ENCODE results near the gene DDX17.

DNA sequence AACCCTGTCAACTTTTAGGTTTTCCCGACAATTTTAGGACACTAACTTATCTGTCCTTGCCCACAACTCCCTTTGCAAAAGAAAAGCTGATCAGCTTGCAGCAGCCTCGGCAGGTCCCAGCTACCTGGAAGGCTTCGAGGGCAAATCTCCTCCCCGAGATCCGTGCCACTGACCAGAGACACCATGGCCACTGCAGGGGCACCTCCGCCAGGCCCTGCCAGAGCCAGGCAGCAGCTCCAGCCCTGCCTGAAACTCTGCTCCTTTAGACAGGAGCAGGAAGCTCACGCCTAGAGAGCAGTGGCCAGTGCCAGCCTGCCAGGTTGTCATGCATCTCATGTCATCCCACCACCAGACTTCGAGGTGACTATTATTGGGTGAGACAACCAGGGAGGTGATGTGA is 72.2 kb downstream of the DDX17 start:
- TF ChIP-seq, protein P1, sequence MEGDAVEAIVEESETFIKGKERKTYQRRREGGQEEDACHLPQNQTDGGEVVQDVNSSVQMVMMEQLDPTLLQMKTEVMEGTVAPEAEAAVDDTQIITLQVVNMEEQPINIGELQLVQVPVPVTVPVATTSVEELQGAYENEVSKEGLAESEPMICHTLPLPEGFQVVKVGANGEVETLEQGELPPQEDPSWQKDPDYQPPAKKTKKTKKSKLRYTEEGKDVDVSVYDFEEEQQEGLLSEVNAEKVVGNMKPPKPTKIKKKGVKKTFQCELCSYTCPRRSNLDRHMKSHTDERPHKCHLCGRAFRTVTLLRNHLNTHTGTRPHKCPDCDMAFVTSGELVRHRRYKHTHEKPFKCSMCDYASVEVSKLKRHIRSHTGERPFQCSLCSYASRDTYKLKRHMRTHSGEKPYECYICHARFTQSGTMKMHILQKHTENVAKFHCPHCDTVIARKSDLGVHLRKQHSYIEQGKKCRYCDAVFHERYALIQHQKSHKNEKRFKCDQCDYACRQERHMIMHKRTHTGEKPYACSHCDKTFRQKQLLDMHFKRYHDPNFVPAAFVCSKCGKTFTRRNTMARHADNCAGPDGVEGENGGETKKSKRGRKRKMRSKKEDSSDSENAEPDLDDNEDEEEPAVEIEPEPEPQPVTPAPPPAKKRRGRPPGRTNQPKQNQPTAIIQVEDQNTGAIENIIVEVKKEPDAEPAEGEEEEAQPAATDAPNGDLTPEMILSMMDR (conservative IDR thresholded peaks at IDR 0.05 in 1 of 2, IDR thresholded peaks at IDR 0.05 in 1 of 2; ENCODE audit: extremely low read depth in 1 of 2, insufficient read depth in 1 of 2, low read depth in 1 of 2, low read length in 2 of 2), result no peak
- TF ChIP-seq EZH2 (IDR thresholded peaks at IDR 0.05; ENCODE audit: borderline replicate concordance, low read length), result no peak
